ENCODE data around the gene KCNK2.

DNA sequence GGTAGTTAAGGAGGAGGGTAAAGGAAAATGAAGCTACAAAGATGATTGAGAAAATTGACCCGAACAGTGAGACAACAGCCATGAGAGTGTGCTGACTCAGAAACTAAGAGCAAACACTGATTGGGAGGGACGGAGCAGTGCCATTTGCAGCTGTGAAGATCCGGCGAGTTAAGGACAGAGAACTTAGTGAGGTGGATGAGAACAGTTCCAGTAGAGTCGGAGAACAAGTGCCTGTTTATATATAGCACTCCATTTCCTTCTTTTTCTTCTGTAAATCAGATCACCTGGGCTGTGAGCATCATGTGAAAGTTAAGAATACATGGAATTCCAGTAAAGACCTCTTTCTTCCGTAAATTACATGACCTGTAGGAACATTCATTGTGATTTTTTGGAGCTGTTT is 145.7 kb downstream of the KCNK2 start:
- TF ChIP-seq, protein P1, sequence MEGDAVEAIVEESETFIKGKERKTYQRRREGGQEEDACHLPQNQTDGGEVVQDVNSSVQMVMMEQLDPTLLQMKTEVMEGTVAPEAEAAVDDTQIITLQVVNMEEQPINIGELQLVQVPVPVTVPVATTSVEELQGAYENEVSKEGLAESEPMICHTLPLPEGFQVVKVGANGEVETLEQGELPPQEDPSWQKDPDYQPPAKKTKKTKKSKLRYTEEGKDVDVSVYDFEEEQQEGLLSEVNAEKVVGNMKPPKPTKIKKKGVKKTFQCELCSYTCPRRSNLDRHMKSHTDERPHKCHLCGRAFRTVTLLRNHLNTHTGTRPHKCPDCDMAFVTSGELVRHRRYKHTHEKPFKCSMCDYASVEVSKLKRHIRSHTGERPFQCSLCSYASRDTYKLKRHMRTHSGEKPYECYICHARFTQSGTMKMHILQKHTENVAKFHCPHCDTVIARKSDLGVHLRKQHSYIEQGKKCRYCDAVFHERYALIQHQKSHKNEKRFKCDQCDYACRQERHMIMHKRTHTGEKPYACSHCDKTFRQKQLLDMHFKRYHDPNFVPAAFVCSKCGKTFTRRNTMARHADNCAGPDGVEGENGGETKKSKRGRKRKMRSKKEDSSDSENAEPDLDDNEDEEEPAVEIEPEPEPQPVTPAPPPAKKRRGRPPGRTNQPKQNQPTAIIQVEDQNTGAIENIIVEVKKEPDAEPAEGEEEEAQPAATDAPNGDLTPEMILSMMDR (conservative IDR thresholded peaks at IDR 0.05; ENCODE audit: low read length) = no peak
- no peak for TF ChIP-seq EZH2phosphoT487 (IDR thresholded peaks at IDR 0.05; ENCODE audit: borderline replicate concordance)
